HepG2 (cell line): ENCODE results near the gene RNF149. TPM values are rescaled to one million over a fixed set of nuclear protein-coding genes. Genes with fewer than 3 reads are reported as not detected.

Source experiments
- HMGXB4 ChIP-seq, 2 experiments: sonication (generic) in 1 of 2; formaldehyde crosslinking in 1 of 2; IDR thresholded peaks; 2 replicates each; pipeline versions ENCODE4 v1.4.0 to v1.6.1; 2018 to 2020; ENCODE audit warnings: missing genetic modification reagents in 2 of 2, borderline replicate concordance in 1 of 2, low read depth in 1 of 2, mild to moderate bottlenecking in 1 of 2, missing biosample characterization in 1 of 2
- HNF1A ChIP-seq, 2 experiments: sonication (generic) in 1 of 2; formaldehyde crosslinking in 1 of 2; IDR thresholded peaks; 2 replicates each; pipeline versions ENCODE4 v1.4.0 to v1.6.1; 2016 to 2020; ENCODE audit warnings: borderline replicate concordance in 1 of 2, low read depth in 1 of 2, mild to moderate bottlenecking in 1 of 2, missing genetic modification reagents in 1 of 2
- MTERF4 ChIP-seq: sonication (generic); formaldehyde crosslinking; IDR thresholded peaks from 2 replicates; pipeline ENCODE4 v1.8.0; 2023; ENCODE audit warnings: mild to moderate bottlenecking, missing genetic modification reagents
- polyA plus RNA-seq, 8 experiments: library from polyadenylated mRNA; depleted of rRNA in 3 of 8; stranded (reverse) in 7 of 8; unstranded in 1 of 8; fragments of >200 nt; fragmentation: Illumina TruSeq in 4 of 8; extraction: Trizol in 4 of 8; gene quantifications; 2 replicates each; pipeline versions ENCODE4 v1.2.1 to v1.2.3, GENCODE V29; 2011 to 2016; ENCODE audit warnings: low read depth in 4 of 8, missing spikeins in 1 of 8, mixed read lengths in 1 of 8; ENCODE audit not compliant: insufficient read depth in 1 of 8
- total RNA-seq, 5 experiments: library from RNA; depleted of rRNA; stranded (reverse); fragments of >200 nt; fragmentation: Illumina TruSeq; extraction: Trizol; gene quantifications; 2 replicates each; pipeline ENCODE4 v1.2.3, GENCODE V29; 2016; ENCODE audit warnings: low read depth in 1 of 5
- TF ChIP-seq, protein P1 (sequence below): sonication (generic); formaldehyde crosslinking; IDR thresholded peaks from 2 replicates; pipeline ENCODE4 v1.4.0; 2020; ENCODE audit warnings: low read depth, mild to moderate bottlenecking, missing genetic modification reagents
- TF ChIP-seq, protein P2 (sequence below): IDR thresholded peaks from 2 replicates; pipeline ENCODE4 v1.6.1; 2016; ENCODE audit warnings: low read depth, borderline replicate concordance

The RNF149 gene
- total and polyA plus RNA-seq, 2 of the 13 experiments (the other 11 are each of a cell fraction or from before 2014, with no cell fraction given): 87.6 to 109 TPM

- TF ChIP-seq, protein P1, sequence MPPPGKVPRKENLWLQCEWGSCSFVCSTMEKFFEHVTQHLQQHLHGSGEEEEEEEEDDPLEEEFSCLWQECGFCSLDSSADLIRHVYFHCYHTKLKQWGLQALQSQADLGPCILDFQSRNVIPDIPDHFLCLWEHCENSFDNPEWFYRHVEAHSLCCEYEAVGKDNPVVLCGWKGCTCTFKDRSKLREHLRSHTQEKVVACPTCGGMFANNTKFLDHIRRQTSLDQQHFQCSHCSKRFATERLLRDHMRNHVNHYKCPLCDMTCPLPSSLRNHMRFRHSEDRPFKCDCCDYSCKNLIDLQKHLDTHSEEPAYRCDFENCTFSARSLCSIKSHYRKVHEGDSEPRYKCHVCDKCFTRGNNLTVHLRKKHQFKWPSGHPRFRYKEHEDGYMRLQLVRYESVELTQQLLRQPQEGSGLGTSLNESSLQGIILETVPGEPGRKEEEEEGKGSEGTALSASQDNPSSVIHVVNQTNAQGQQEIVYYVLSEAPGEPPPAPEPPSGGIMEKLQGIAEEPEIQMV (CRISPR knock-in tag): no peak
- no peak for TF ChIP-seq HMGXB4 (CRISPR knock-in tag; IDR thresholded peaks at IDR 0.05; ENCODE audit: borderline replicate concordance in 1 of 2, low read depth in 1 of 2)
- no peak for TF ChIP-seq MTERF4
- TF ChIP-seq, protein P2, sequence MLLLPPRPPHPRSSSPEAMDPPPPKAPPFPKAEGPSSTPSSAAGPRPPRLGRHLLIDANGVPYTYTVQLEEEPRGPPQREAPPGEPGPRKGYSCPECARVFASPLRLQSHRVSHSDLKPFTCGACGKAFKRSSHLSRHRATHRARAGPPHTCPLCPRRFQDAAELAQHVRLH (CRISPR knock-in tag): no peak
- no peak for TF ChIP-seq HNF1A (IDR thresholded peaks at IDR 0.05; ENCODE audit: low read depth)
- TF ChIP-seq HNF1A (CRISPR knock-in tag; IDR thresholded peaks at IDR 0.05; ENCODE audit: borderline replicate concordance): 0 out of 2 replicates have a peak, but pooled peaks have one; percentile 23
These were observed 67.3 kb downstream of the RNF149 start (continued) for GRCh38 chr2:101241158-101241557.
